ENCODE results near the gene C1orf159.
"Not testable (repeated sequence)": the region's sequence is repeated elsewhere in the genome, so short reads cannot be mapped to it uniquely, and the experiment has no call there.

The C1orf159 gene

DNA sequence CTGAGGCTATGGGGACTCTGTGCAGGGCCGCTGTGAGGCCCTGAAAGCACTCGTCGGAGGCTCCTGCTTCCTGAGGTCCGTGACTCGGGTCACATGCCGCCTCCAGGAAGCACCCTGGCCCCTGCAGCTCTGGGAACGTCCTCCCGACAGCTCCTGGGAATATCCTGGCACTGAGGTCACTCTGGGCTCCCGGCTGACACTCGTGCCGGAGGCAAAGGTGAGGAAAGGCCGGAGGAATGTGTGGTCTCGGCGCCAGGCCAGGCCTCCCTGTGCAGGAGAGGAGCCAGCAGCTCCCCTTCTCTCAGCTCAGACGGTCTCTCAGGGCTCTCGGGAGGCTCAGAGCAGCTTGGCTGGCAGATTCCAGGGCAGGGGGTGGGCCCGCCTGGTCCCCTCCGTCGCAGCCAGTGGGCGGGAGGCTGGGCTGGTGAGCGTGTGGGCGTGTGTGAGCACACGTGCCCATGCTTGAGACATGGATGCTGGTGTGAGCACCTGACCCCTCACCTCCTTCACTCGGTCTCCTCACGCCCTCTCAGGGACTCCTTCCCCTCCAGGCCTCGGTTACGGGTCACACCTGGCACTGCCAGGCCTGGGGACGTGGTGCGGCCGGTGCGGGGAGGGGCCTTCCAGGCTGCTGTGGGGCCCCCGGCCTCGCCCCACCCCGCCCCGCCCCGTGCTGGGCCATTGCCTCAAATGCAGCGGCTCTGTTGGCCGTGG lies 36.3 kb downstream of the C1orf159 start:
- peak; percentile 54 for DNase-seq

GRCh38 chr1:1077396-1077795 lies 38.5 kb downstream of the C1orf159 start:
- not testable (repeated sequence) for DNase-seq

- no peak for DNase-seq
These were observed 40.5 kb downstream of the C1orf159 start for GRCh38 chr1:1075148-1075935.

- no peak for DNase-seq
These were observed 41.2 kb downstream of the C1orf159 start for GRCh38 chr1:1074631-1075147.

- DNase-seq: no peak
These were observed 41.9 kb downstream of the C1orf159 start, which contains the start of gene RNF223 for GRCh38 chr1:1073743-1074587. TSS of gene RNF223 (minus strand) at chr1:1074306. CDS start at chr1:1072566, 1,740 bp downstream.

DNA sequence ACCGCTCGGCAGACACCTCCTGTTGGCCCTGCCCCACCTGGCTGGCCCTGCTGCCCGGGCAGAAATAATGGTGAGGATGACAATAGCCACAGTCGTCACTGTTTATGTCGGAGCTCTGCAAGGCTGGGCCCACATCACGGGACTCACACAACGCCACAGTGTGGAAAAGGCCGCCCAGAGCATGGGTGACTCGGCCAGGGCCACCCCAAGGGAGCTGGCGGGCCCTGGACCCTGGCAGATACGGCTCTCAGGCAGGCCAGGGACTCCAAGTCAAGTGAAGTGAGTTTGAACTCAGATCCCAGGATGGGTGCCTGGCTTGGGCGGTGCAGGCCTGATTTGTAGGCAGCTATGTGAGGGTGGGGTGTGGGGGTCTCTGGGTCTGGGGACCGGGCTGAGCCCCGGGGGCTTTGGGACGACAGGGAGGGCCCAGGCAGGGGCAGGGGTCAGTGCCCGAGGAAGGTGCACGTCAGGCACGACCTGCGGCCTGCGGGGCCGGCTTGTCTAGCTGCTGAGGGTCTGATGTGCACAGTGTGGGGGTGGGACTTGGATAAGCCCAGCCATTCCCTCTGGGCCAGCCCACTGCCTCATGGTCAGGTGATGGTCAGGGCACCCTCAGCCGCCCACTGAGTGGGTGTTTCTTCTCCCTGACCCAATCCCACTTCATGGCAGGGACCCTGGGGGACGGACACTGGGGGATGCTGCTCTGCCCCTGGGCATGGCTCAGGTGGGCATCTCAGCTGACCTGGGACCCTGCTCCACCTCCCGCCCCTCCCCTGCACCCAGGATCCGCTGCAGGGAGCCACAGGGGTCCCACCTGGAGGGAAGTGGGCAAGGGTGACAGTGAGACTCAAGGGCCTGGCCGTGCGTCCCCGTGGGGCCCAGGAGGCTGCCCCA lies 42.8 kb downstream of the C1orf159 start:
- no peak for DNase-seq

- no peak for DNase-seq
These were observed 43.5 kb downstream of the C1orf159 start for GRCh38 chr1:1072299-1072848.

DNA sequence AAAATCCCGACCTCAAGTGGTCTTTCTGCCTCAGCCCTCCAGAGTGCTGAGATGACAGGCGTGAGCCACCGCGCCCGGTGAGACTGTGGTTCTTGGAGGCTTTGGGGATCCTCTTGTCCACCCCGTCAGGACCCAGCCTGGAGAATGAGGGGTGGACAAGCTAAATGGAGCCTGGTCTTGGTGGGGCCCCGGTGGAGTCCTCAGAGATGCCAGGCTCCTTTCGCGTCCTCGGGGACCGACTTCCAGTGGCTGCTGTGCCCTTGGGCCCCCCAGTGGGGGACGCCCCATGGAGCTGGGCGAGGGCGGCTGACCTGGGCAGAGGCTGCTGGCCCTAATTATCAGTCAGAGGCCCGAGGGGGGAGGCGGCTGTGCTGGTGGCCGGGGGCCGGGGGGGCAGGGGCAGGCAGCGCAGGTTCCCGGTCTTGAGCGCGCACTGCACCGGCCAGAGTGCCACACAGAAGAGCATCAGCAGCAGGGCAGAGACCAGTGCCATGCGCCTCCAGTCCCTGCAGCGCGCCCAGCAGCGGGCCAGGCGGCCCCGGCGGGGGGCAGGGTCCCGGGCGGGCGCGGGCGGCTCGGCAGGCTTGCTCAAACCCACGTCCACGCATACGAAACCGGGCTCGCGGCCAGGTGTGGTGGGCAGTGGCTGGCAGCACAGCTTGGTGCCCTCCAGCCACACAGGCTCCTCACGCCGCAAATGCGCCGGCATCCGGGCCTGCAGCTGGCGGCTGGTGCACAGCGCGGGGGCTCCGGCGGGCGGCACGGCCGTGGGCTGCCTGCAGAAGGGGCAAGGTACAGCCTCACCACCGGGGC lies 44.2 kb downstream of the C1orf159 start:
- DNase-seq: no peak

DNA sequence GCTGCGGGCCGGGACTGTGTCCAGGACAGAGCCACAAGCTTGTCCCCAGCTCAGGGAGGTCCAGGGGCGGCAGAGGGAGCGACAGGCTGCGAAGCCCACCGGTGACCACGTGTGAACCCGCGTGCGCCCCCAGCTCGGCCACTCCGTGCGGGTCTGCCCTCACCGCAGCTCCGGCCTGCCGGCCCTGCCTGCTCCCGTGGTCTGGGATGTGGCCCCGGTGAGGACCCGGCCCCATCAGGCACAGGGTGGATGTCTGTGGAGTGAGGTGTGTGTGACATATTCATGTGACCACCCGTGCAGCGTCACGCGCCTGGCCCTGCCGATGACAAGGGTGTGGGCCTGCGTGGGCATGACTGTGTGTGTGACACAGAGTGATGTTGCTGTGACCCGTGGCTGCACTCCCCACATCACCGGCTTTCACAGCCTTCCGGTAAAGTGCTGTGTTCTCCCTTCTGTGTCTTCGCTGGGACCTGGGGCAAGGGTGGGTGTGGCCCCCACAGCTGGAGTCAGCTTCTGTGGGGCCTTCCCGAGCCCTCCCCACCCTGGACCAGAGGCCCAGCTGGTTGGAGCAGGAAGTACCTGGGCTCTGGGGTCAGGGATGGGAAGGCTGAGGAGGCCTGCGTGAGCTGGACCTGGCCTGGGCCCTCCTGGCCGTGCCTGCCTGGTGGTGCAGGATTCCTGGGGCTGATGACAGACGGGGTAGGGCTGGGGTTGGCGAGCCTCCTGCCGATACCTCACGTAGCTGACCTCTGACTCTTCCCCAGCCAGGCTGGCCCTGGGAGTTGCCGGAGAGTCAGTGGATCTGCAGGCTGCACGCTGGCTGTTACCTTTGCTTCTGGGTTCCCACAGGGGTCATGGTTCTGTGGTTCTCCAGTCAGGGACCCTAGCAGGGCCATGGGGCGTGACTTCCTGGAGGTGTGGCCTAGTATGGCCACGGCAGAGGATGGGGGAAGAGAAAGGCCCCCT lies 45.9 kb downstream of the C1orf159 start:
- no peak for DNase-seq

GRCh38 chr1:1069056-1069710 lies 46.7 kb downstream of the C1orf159 start:
- no peak for DNase-seq

- no peak for DNase-seq
These were observed 47.3 kb downstream of the C1orf159 start for GRCh38 chr1:1068517-1069055.

GRCh38 chr1:1067860-1068516 lies 47.9 kb downstream of the C1orf159 start:
- no peak for DNase-seq

DNA sequence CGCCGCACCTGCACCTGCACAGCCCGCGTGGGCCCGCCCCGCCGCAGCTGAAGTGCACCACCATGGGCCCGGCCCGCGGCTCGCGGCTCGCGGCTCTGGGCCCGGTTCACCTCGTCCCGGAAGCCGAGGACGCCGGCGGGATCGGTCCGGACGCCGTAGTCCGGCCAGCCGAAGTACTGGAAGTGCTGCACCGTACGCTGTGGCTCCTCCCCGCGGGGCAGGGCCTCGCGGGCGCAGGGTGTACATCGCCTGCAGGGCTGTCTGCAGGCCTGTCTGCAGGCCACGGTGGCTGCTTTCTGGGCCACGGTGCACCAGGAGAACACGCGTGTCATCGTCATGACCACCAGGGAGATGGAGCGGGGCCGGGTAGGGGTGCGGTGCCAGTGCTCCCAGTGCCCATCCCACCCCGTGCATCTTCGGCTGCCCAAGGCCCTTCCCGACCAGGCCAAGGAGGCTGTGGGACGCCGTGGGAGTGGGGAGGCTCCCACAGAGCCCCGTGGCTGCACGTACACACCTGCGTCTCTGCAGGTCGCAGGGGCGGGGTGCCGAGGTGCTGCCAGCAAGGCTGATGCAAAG lies 48.5 kb downstream of the C1orf159 start:
- DNase-seq: no peak

DNA sequence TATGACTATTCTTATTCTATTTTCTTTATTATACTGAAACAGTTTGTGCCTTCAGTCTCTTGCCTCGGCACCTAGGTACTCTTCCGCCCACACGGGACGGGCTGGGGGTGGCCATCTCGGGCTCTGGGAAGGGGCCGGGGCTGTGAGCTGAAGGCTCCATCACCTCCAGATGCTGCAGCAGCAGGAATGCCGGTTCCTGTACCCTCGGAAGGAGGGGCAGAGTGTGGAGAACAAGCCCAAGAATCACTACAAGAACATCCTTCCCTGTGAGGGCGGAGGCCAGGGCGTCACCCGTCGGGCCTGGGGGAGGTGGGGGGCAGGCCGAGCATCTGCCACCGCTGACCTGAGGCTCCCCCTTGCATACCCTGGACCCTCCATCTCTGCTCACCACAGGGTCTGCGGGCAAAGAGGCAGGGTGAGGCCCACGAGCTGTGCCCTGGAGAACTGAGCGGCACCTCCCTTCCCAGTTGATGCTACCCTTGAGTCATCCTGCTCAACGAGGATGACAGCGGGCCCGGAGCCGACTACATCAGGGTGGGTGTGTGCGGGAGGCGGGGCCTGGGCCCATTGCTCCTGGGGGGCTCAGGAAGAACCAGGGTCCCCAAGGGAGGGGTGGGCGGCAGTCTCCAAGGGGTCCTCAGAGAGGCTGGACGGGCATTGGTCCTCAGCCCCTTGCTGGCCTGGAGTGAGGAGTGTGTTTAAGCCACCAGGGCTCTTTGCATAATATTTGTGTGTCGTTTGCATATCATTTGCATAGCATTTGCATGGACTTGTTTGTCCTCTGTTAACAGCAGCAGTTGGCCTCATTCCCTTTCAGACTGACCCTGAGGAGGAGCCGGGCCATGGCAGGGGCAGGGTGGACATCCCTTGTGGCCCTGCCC lies 49.2 kb downstream of the C1orf159 start:
- DNase-seq: no peak

- not testable (repeated sequence) for DNase-seq
These were observed 50.0 kb downstream of the C1orf159 start for GRCh38 chr1:1065940-1066304.

DNA sequence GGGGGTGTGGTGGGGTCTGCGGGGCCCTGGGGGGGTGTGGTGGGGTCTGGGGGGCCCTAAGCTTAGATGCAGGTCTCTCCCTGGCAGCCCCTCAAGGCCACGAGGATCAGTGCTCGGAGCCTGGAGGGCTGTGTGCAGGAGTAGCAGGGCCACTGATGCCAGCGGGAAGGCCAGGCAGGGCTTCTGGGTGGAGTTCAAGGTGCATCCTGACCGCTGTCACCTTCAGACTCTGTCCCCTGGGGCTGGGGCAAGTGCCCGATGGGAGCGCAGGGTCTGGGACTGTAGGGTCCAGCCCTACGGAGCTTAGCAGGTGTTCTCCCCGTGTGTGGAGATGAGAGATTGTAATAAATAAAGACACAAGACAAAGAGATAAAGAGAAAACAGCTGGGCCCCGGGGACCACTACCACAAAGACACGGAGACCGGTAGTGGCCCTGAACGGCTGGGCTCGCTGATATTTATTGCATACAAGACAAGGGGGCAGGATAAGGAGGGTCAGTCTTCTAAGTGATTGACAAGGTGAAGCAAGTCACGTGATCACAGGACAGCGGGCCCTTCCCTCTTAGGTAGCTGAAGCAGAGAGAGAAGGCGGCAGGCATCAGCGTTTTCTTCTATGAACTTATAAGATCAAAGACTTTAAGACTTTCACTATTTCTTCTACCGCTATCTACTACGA lies 50.5 kb downstream of the C1orf159 start:
- DNase-seq: no peak

All from DMS 273 treated with DMSO at 0.1 percent for 48 hours (cell line).